Measurements from ENCODE around the gene LRRC4C. TPM values are rescaled to one million over a fixed set of nuclear protein-coding genes. Genes with fewer than 3 reads are reported as not detected.
"Not testable (repeated sequence)": the region's sequence is repeated elsewhere in the genome, so short reads cannot be mapped to it uniquely, and the experiment has no call there.

LRRC4C gene
- total RNA-seq, 1 experiment from 2014 or later: not detected

DNA sequence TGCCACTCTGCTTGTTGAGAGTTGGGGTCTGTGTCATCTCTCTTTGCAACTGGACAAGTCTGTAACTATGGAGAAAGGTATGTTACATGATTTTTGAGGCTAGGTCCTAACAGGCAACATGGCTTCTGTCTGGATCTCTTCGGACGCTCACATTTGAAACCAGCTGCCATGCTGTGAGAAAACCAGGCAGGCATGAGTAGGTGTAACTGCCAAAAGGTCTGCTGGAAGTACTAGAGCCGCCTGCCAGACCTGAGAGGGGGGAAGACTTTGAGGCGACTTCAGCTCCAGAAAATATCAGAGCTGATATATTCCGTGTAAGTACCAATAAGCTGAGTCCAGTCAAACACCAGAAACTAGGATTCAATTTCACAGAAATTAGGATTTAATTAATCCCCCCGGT lies 579.5 kb downstream of the LRRC4C start:
- DNase-seq (ENCODE audit: low spot score): no peak

GRCh38 chr11:40877981-40878380 lies 581.5 kb downstream of the LRRC4C start:
- DNase-seq (ENCODE audit: low spot score): no peak

DNA sequence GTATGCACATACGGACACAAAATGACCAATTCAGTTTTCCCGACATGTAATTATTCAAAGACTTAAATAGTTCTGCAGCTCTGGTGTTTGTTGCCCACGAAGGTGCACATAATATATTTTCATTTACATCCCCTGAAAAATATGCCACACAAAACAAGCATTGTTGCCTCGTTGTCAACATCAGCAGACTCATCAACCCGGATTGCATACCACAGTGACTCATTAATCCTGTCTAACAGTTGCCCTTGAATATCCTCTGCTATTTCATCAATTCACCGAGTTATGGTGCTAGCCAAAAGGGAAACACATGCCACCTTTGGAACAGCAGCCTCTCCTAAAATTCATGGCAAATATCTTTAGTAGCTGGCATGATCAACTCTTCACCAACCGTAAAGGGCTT lies 582.2 kb downstream of the LRRC4C start:
- DNase-seq (ENCODE audit: low spot score): no peak

DNA sequence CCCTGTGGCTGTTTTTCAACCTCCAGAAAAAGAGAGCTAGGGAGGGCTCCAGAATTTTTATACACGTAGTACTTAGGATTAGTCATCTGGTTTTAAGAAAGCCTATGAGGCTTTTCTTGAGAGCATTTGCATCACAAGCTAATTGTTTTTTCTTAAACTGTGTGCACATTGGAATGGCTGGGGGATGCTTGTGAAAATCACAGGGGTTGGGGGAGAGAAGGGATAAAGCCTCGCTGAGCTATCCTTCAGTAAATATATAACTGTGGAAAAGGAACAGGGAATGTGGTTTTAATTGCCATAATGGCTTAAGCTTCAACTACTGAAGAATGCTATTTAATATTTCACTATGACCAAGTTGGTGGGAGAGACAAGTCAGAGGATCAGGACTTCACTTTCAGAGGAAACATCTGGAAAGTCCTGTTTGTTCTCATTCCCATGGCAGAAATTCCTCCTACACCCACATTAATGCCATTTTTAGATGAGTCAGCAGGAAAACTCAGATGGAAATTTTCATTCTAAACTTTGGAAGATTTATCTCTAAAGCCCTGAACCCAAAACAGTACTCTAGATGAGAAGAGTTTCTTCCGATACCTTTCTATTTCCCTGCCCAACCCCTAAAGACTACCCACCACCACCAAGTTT lies 591.3 kb downstream of the LRRC4C start:
- no peak for DNase-seq (ENCODE audit: low spot score)

DNA sequence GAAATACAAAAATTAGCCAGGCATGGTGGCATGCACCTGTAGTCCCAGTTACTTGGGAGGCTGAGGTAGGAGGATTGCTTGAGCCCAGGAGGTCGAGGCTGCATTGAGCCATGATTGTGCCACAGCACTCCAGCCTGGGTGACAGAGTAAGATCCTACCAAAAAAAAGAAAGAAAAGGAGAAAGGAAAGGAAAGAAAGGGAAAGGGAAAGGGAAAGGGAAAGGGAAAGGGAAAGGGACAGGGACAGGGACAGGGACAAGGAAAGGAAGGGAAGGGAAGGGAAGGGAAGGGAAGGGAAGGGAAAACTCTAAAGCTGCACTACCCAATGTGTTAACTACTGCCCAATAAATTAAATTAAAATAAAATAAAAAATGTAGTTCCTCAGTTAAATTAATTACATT lies 601.7 kb downstream of the LRRC4C start:
- DNase-seq (ENCODE audit: low spot score): not testable (repeated sequence)

GRCh38 chr11:40842750-40843339 lies 616.6 kb downstream of the LRRC4C start:
- no peak for DNase-seq (ENCODE audit: low spot score)

- DNase-seq (ENCODE audit: low spot score): no peak
Observed at GRCh38 chr11:40841231-40841630, 618.2 kb downstream of the LRRC4C start.

- DNase-seq (ENCODE audit: low spot score): no peak
Observed at GRCh38 chr11:40838181-40838683, 621.2 kb downstream of the LRRC4C start.

DNA sequence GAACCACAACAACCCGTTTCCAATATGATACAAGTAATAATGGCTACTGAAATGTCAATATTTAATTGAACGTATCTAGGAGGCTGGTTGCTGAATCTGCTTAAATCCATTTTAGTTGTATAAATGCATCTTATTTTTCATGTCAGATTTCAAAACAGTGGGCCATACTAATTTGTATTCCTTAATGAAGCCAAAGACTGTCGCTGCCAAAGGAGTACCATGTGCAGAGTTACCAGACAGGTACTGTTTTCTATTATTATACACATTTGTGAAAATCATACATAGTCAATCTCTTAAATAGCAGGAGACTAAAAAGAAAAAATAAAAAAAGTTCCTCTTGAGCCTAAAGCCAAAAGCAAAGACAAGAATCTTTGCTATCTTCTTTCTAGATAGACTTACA lies 632.3 kb downstream of the LRRC4C start:
- no peak for DNase-seq (ENCODE audit: low spot score)

GRCh38 chr11:40826601-40827000 lies 632.9 kb downstream of the LRRC4C start:
- no peak for DNase-seq (ENCODE audit: low spot score)

DNA sequence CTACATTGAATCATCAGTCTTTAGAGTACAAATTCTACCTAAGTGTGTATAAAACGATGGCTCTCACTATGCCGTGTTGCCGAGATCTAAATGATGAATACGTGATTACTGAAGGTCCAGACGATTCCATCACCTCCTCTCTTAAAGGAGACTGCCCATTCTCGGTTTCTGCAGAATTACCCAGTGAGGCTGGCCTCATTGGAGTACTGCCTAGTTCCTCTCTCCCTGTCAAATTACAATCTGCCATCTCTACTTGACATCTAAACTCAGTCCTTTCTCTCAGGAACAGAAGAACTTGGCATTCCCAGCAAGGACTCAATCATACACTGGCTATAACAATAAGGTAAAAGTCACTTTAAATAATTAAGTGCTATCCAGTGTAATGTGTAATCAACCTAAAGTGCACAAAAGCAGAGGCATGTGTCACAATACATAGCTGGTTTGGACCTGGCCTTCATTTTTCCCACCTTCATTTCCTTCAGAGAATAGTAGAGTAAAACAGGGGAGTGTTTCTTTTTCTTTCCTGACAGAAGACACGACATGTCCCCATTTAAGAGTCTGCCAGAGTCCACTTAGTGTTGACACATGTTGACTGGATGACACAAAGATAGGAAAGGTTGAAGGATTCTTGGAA lies 634.1 kb downstream of the LRRC4C start:
- no peak for DNase-seq (ENCODE audit: low spot score)

DNA sequence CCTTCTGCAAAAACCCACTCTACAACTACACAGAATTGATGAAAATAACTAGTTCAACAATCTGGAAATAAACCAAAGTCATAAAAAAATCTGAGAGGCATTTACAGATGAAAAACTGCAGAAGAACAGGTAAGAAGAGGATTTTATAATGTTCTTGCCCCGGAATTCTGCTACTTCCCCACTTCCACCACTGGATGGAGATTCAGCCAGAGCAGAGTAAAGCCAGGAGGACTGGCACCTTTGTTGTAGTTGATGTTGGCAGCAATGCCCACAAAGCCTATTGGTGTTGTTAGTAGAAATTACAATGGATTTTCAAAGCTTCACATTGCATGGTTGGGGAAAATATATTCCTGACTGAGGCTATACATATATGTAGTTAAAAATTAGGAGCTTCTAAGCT lies 640.2 kb downstream of the LRRC4C start:
- peak; percentile 26 for DNase-seq (ENCODE audit: low spot score)

DNA sequence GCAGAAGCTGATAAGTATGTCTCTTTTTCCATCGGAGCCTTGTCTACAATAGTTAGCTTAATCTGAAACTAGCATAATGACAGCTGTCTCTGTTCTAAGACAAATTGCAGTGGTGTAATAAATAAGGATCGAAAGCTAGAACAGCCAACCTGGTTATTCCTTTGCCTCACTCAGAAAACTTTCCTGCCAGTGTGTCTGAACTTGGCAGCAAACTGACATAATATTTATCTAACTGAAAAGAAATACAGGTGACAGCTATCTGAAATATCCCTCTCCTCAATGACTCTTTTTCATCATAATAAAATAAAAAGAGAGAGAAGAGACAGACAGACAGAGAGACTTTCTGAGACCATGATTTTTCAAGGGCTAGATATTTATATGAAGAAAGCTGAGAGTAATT lies 642.5 kb downstream of the LRRC4C start:
- no peak for DNase-seq (ENCODE audit: low spot score)

DNA sequence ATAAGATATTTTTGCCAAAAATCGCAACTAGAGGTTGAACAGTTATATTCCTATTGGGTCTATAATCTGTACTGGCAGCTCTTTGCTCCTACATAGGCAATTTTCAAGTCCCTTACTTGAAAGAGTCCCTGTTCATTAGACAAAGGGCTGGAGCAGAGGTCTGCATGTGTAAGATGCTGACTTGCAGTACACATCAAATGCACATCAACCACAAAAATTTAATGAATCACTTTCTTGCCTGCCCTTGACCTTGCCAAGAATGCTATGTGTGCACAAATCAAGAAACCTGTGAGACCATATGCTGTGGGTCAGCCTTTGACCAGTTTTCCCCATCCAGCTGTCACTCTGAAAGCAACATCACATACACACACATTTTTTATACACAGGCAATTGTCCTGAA lies 661.5 kb downstream of the LRRC4C start:
- no peak for DNase-seq (ENCODE audit: low spot score)

DNA sequence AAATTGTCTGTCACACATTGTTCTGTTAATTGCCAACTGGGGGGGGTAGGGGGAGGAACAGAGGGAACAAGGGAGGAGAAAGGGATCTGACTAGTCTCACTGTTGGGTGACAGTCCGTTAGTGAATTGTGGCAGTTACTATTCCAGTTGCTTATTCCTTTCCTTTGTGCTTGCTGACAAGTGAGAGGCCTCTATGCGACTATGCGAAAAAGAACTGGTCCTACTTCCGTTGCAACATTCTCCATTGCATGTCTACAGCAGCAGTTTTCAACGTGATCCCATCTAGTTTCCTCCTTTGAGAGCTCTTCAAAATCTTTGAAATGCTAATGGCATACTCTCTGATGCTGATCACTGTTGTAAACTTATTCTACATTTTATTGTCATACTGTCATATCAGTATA lies 672.2 kb downstream of the LRRC4C start:
- DNase-seq (ENCODE audit: low spot score): no peak

DNA sequence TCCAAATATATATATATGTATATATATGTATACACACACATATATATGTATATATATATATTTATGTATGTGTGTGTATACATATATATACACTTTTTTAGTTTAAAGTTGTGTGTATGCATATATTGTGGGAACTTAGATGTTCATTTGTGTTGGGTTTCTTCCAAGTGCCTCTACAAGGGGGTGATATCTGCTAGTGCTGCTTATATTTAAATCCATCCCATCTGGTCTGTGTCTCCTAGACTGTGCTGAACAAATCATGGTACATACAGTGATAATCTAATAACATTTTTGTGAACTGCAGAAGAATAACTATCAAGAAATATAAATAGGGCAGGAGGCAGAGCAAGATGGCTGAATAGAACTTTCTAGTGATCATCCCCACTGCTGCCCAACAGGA lies 696.4 kb downstream of the LRRC4C start:
- DNase-seq (ENCODE audit: low spot score): no peak

DNA sequence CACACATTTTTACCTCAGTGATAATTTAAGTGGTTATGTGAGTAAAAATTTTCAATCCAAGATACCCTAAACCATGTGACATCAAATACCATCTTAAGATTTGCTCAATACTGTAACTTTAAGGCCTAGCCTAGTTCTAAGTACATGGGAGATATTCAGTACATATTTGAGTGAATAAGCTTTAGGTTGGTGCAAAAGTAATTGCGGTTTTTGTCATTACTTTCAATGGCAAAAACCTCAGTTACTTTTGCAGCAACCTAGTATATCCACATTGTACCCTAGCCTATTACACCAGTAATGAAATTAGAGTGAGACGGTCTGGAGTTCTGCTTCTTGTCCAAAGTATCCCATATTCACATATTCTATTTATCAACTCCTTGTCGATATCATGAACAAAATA lies 700.1 kb downstream of the LRRC4C start:
- no peak for DNase-seq (ENCODE audit: low spot score)

GRCh38 chr11:40754297-40754696 lies 705.2 kb downstream of the LRRC4C start:
- no peak for DNase-seq (ENCODE audit: low spot score)

- DNase-seq (ENCODE audit: low spot score): no peak
Observed at GRCh38 chr11:40746282-40746681, 713.2 kb downstream of the LRRC4C start.

- DNase-seq (ENCODE audit: low spot score): no peak
Observed at GRCh38 chr11:40732132-40732531, 727.3 kb downstream of the LRRC4C start.

GRCh38 chr11:40722179-40722795 lies 737.2 kb downstream of the LRRC4C start:
- DNase-seq (ENCODE audit: low spot score): peak; percentile 51

DNA sequence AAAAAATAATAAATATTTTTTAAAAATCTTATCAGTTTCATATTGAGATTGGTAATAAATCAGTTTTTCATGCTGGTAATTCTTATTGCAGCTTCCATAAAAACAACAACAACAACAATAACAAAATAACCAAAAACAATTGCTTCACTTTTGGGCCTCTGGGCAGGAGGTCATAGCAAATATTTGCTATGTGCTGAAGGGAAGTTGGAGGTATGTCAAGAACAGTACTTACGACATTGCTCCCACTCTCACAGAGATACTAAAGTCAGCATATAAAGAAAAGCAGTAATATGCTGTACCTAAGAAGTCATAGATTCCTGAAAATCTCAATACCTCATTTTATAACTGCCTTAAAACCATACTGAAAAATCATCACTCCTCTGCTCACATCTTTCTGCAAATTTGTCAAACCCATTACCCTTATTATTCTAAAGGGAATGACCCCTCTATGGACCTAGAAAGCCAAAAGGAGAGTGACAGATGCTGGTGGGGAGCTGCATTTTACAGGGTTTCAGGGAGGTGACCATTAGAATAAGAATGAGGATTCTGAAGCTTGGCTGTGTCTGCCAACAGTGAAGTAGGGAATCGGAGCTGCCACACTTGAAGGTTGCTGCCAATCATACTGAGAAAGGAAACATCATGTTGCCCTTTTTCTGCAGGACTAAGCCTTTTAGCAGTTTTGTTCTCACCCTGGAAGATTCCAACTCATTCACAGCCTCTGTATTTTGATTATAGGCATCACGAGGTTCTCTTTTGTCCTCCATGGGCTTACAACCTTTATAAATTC lies 742.9 kb downstream of the LRRC4C start:
- no peak for DNase-seq (ENCODE audit: low spot score)

All from HT-29 (cell line).